ENCODE data around the gene SPATA4.

GRCh38 chr4:176210579-176211296, 15.4 kb upstream of the SPATA4 start:
- TF ChIP-seq POLR2A (IDR thresholded peaks at IDR 0.05) (no peak), CTCF (IDR thresholded peaks at IDR 0.05) (no peak)
